ENCODE results near the gene ZMIZ1. TPM values are rescaled to one million over a fixed set of nuclear protein-coding genes. Genes with fewer than 3 reads are reported as not detected.

ZMIZ1 gene
- total RNA-seq, 1 experiment from 2014 or later, result 34.2 TPM

GRCh38 chr10:79351332-79351731 lies 282.6 kb downstream of the ZMIZ1 start:
- H3K4me3 ChIP-seq (ENCODE audit: low read depth in 2 of 2, low read length in 2 of 2), result no peak overlapping the region
- H3K27me3 ChIP-seq (ENCODE audit: control insufficient read depth, insufficient read depth, low read length), result no peaks in the 10 kb centered on the region
- no TSS peak for BruUV-seq (replicated peaks)
- ChIA-PET POLR2A (interaction anchor here (0.7 kb wide), 1 partner anchor 15 kb away, joined by 3 read pairs; no protein-coding TSS in a partner anchor), CTCF (interaction anchor here (0.6 kb wide), 1 partner anchor 49 kb away, joined by 4 read pairs; no protein-coding TSS in a partner anchor)
- H3K36me3 ChIP-seq (ENCODE audit: control insufficient read depth, insufficient read depth, low read length), result peaks cover 2% of the 10 kb centered on the region; the same call in 1 of the 2 replicates
- intact Hi-C loops (cut with micrococcal nuclease; ENCODE audit: unreplicated experiment) (no loop called here), in situ Hi-C loops (cut with HindIII; ENCODE audit: low pct_unique_long_range_greater_than_20kb, low sequenced_read_pairs) (no loop called here)
- no peak for DNase-seq (ENCODE audit: low read depth, low spot score)
- no peak for ATAC-seq
- peaks cover 14% of the 10 kb centered on the region for H3K4me1 ChIP-seq (ENCODE audit: control insufficient read depth, insufficient read depth, low read length)
- H3K27ac ChIP-seq (ENCODE audit: low read length), result no peak overlapping the region
- TF ChIP-seq CTCF (IDR thresholded peaks at IDR 0.05), result no peak
- TF ChIP-seq REST (IDR thresholded peaks at IDR 0.05; ENCODE audit: insufficient read depth in 1 of 2, low read depth in 2 of 2, low read length in 1 of 2), result no peak
- no peak for TF ChIP-seq POLR2AphosphoS5 (IDR thresholded peaks at IDR 0.05; ENCODE audit: low read depth, low read length)
- TF ChIP-seq SIN3A (IDR thresholded peaks at IDR 0.05; ENCODE audit: borderline replicate concordance, insufficient read depth, low read depth, low read length), result no peak
- TF ChIP-seq TCF7L2 (IDR thresholded peaks at IDR 0.05; ENCODE audit: low read depth, low read length), result no peak
- H3K9me3 ChIP-seq (ENCODE audit: control insufficient read depth, insufficient read depth, low read depth, low read length), result no peaks in the 10 kb centered on the region

- TF ChIP-seq TCF7L2 (IDR thresholded peaks at IDR 0.05; ENCODE audit: low read depth, low read length) (no peak), REST (IDR thresholded peaks at IDR 0.05; ENCODE audit: insufficient read depth in 1 of 2, low read depth in 2 of 2, low read length in 1 of 2) (no peak), POLR2AphosphoS5 (IDR thresholded peaks at IDR 0.05; ENCODE audit: low read depth, low read length) (no peak), SIN3A (IDR thresholded peaks at IDR 0.05; ENCODE audit: borderline replicate concordance, insufficient read depth, low read depth, low read length) (no peak), CTCF (IDR thresholded peaks at IDR 0.05) (no peak)
- Histone ChIP-seq H3K4me3 (ENCODE audit: low read depth in 2 of 2, low read length in 2 of 2) (no peak overlapping the region), H3K27me3 (ENCODE audit: control insufficient read depth, insufficient read depth, low read length) (no peaks in the 10 kb centered on the region), H3K36me3 (ENCODE audit: control insufficient read depth, insufficient read depth, low read length) (peaks cover 2% of the 10 kb centered on the region; the same call in 1 of the 2 replicates), H3K4me1 (ENCODE audit: control insufficient read depth, insufficient read depth, low read length) (peaks cover 8% of the 10 kb centered on the region), H3K27ac (ENCODE audit: low read length) (no peak overlapping the region), H3K9me3 (ENCODE audit: control insufficient read depth, insufficient read depth, low read depth, low read length) (no peaks in the 10 kb centered on the region)
- ATAC-seq (no peak), DNase-seq (ENCODE audit: low read depth, low spot score) (no peak)
- in situ Hi-C loops (cut with HindIII; ENCODE audit: low pct_unique_long_range_greater_than_20kb, low sequenced_read_pairs), result no loop called here
- ChIA-PET CTCF (no interaction called here), POLR2A (no interaction called here)
- intact Hi-C loops (cut with micrococcal nuclease; ENCODE audit: unreplicated experiment), result no loop called here
- BruUV-seq (replicated peaks), result no TSS peak
Observed at GRCh38 chr10:79352035-79352877, 283.5 kb downstream of the ZMIZ1 start.
